GM18873 (cell line): ENCODE results near the gene FICD.
"Not testable (repeated sequence)": the region's sequence is repeated elsewhere in the genome, so short reads cannot be mapped to it uniquely, and the experiment has no call there.

Experiments
- ATAC-seq: cut with Tn5 transposase; IDR thresholded peaks from one replicate; pipeline ENCODE4 v1.9.1; 2021; ENCODE audit warnings: mild to moderate bottlenecking, moderate library complexity, moderate number of reproducible peaks; ENCODE audit not compliant: unreplicated experiment, low FRiP score

The FICD gene

GRCh38 chr12:108527166-108527496, 12.1 kb downstream of the FICD start:
- no peak for ATAC-seq

DNA sequence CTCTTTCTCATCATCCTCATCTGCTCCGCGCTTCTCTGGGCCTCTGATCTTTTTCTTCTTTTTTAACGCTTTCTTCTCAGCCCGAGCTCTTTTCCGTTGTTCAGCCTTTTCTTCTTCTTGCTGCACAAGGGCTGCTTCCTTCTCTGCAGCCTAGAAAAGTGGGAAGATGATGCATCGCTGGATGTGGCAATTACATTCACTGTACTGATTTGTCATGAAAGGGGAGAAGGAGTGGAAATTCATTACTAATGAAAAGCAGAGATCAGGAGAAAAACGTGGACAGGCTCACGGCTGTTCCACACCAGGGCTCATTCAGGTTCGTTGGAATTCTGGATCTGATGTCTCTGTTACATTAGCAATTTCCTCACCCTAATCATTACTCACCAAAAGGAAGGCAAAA, 15.1 kb downstream of the FICD start:
- ATAC-seq: no peak

DNA sequence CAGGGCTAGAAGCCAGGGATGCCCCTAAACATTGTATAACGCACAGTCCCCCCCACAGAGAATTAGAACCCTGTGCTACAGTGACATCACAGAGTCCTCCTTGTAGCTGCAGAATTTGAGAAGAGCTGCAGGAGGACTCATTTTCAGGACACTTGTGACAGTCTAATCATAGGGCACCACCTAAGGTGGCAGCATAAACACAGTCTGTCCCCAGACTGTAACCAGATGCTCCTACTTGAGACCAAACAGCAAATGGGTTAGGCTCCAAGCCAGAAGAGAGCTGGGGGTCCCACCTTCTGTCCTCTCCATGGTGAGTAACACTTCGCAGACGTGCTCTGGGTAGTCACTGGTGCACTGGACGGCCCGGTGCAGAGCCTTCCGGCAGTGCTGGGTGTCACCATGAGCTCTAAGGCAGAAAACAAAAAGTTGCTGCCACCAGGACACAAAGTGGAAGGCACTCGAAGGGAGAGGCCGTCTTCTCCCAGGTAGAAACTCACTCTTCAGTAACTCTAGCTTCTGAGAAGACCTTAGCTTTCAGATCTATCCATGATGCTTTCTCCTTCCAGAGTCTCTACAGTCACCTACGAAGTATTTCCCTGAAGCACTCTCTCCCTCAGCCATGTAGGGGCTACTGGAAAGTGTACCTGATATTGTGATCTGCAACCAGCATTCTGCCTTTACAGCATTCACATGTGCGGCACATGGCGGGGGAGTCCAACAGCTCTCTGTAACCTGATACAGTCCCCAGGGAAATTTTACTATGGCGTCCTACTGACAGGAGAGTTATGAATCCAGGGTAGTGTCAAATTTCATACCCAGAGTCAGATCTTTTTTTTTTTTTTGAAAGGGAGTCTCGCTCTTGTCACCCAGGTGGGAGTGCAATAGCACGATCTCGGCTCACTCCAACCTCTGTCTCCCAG, 17.1 kb downstream of the FICD start:
- ATAC-seq: no peak

- no peak for ATAC-seq
Observed at GRCh38 chr12:108538146-108538545, 23.1 kb downstream of the FICD start.

DNA sequence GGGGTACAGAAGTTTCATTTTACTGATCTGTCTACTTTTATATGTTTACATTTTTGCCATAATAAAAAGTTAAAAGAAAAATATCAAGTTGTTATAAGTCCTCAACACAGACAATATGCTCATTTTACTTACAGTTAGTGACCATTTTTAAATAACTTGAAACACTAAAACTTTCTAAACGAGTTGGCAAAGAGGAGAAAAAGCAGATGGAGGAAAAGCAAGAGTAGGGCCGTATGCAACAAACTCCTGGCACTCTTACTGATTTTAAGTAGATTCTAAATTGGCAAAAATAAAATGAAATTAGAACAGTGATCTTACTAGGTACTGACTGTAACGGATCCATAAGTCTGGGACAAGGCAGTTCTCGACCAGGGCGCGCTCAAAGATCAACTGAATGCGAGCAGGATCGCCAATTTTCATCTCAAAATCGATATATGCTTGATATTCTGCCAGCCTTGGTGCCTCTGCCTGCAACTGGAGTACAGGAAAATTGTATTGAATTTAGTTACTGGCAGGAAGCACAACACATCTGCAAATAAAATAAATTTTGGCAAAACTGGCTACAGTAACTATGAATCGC, 23.6 kb downstream of the FICD start:
- ATAC-seq: no peak

DNA sequence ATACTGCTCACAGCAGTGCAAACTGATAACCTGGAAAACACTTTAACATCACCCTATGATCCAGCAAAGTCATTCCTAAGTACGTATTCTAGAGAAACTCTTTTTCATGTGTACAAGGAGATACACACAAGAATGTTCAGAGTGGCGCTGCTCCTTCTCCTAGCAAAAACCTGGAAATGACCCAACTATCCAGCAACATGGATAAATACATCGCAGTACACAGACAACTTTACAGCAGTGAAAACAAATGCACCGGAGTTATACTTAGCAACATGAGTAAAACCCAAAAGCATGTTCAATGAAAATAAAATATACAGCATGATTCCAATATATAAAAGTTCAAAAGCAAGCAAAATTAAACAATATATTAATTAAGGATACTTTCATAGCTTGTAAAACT, 27.2 kb downstream of the FICD start:
- ATAC-seq: no peak

- no peak for ATAC-seq
Observed at GRCh38 chr12:108543652-108544051, 28.6 kb downstream of the FICD start.

DNA sequence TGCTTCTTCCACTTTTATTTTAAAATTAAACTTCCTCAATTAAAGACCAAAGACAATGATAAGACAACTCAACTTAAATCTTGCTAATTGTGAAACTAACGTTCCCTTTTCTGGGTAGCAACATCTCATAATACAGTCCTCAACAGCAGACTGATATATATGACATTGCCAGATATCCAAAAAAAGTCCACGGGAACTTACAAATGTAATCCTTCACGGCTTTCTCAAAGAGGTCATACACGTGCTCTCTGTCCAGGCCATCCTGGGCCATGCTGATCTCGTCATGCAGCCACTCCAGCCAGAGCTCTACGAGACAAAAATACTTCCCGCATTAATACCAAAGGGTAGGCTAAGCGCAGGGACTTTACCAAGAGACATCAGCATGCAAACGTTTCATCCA, 32.6 kb downstream of the FICD start:
- no peak for ATAC-seq

- ATAC-seq: no peak
Observed at GRCh38 chr12:108548954-108549521, 34.0 kb downstream of the FICD start.

DNA sequence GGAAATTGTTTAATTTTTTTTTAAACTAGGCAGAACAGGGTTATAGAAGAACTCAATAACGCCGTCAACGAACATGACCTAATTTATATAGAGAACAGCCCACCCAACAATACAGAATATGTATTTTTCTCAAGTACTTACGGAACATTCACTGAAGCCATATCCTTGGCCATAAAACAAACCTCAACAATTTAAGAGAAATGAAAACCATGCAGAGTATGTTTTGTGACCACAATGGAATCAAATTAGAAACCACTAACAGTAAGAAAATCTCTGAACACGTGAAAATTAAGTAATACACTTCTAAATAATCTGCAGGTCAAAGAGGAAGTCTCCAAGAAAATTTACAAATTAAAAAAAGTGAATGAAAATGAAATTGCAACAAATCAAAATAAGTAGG, 36.5 kb downstream of the FICD start:
- no peak for ATAC-seq

GRCh38 chr12:108553799-108554198, 38.7 kb downstream of the FICD start:
- ATAC-seq: no peak

DNA sequence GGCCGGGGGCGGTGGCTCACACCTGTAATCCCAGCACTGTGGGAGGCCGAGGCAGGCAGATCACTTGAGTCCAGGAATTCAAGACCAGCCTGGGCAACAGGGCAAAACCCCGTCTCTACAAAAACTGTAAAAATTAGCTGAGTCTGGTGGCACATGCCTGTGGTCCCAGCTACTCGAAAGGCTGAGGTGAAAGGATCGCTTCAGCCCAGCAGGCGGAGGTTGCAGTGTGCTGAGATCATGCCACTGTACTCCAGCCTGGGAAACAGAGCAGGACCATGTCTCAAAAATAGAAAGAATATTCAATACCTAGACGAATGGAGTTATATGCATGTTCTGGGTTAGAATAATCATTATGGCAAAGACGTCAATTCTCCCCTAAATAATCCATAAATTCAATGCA, 40.3 kb downstream of the FICD start:
- ATAC-seq: not testable (repeated sequence)

- ATAC-seq: no peak
Observed at GRCh38 chr12:108559007-108559655, 44.1 kb downstream of the FICD start.

DNA sequence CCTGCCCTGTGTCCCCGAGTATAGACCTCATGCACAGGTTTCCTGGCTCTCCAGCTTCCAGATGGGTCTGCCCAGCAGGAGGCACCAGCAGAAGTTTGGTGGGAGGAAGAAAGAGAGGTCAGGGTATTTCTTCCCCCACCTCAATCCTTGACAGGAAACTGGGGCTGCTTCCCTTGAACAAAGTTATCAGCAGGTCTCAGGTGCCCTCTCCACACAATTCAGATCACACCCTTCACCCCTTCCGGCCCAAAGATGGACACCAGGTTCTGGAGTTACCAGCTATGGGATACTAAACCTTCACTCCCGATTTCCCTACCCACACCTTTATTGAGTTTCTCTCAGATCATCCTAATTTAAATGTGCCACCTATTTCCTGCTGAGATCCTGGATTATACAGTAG, 44.7 kb downstream of the FICD start:
- no peak for ATAC-seq

GRCh38 chr12:108560321-108560721, 45.2 kb downstream of the FICD start:
- ATAC-seq: no peak

GRCh38 chr12:108560752-108561719, 46.0 kb downstream of the FICD start, which contains the start of gene SART3:
Gene SART3 (minus strand): TSS chr12:108561173. CDS start chr12:108561154, 19 bp downstream.
- ATAC-seq: peak; percentile 39

- ATAC-seq: no peak
Observed at GRCh38 chr12:108561852-108562347, 46.8 kb downstream of the FICD start.

GRCh38 chr12:108562348-108563135, 47.5 kb downstream of the FICD start, which contains the start of gene ISCU:
Gene ISCU (plus strand): TSS chr12:108562596. CDS start chr12:108562623, 27 bp downstream.
- peak; percentile 45 for ATAC-seq
